Subcutaneous adipose tissue (tissue), 4 donors: ENCODE data around the gene TOLLIP. TPM values are rescaled to one million over a fixed set of nuclear protein-coding genes. Genes with fewer than 3 reads are reported as not detected.

Source experiments
- CTCF ChIP-seq: fragments of 450-650 bp; IDR thresholded peaks from one replicate; pipeline ENCODE4 v1.5.1; 2016; ENCODE audit warnings: low read depth, mild to moderate bottlenecking, control low read depth, antibody characterized with exemption, moderate library complexity
- total RNA-seq, 4 donors: library from RNA; depleted of rRNA; stranded (reverse); fragments of >200 nt; gene quantifications; one replicate each; pipeline ENCODE4 v1.1.0, GENCODE V29; 2016

Gene TOLLIP
- total RNA-seq, 4 donors from 2014 or later = 20.5 to 40.9 (median 27.4) TPM

GRCh38 chr11:1281326-1281973, 28.0 kb downstream of the TOLLIP start:
- no peak for TF ChIP-seq CTCF

GRCh38 chr11:1280116-1281035, 29.1 kb downstream of the TOLLIP start:
- no peak for TF ChIP-seq CTCF

GRCh38 chr11:1279674-1280055, 29.8 kb downstream of the TOLLIP start:
- no peak for TF ChIP-seq CTCF

GRCh38 chr11:1278766-1279673, 30.4 kb downstream of the TOLLIP start:
- TF ChIP-seq CTCF = no peak

GRCh38 chr11:1277936-1278512, 31.4 kb downstream of the TOLLIP start:
- no peak for TF ChIP-seq CTCF

GRCh38 chr11:1276866-1277615, 32.4 kb downstream of the TOLLIP start:
- no peak for TF ChIP-seq CTCF
